ENCODE data around the gene PTPN3.
"Not testable (repeated sequence)": the region's sequence is repeated elsewhere in the genome, so short reads cannot be mapped to it uniquely, and the experiment has no call there.

The PTPN3 gene, protein sequence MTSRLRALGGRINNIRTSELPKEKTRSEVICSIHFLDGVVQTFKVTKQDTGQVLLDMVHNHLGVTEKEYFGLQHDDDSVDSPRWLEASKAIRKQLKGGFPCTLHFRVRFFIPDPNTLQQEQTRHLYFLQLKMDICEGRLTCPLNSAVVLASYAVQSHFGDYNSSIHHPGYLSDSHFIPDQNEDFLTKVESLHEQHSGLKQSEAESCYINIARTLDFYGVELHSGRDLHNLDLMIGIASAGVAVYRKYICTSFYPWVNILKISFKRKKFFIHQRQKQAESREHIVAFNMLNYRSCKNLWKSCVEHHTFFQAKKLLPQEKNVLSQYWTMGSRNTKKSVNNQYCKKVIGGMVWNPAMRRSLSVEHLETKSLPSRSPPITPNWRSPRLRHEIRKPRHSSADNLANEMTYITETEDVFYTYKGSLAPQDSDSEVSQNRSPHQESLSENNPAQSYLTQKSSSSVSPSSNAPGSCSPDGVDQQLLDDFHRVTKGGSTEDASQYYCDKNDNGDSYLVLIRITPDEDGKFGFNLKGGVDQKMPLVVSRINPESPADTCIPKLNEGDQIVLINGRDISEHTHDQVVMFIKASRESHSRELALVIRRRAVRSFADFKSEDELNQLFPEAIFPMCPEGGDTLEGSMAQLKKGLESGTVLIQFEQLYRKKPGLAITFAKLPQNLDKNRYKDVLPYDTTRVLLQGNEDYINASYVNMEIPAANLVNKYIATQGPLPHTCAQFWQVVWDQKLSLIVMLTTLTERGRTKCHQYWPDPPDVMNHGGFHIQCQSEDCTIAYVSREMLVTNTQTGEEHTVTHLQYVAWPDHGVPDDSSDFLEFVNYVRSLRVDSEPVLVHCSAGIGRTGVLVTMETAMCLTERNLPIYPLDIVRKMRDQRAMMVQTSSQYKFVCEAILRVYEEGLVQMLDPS

GRCh38 chr9:109498195-109499092 is at the start of gene PTPN3:
Gene PTPN3 (minus strand): TSS chr9:109498307. CDS start chr9:109463434, 34,873 bp downstream.
- no peak for DNase-seq

GRCh38 chr9:109544954-109545353 is 46.8 kb upstream of the PTPN3 start:
- DNase-seq: not testable (repeated sequence)

DNA sequence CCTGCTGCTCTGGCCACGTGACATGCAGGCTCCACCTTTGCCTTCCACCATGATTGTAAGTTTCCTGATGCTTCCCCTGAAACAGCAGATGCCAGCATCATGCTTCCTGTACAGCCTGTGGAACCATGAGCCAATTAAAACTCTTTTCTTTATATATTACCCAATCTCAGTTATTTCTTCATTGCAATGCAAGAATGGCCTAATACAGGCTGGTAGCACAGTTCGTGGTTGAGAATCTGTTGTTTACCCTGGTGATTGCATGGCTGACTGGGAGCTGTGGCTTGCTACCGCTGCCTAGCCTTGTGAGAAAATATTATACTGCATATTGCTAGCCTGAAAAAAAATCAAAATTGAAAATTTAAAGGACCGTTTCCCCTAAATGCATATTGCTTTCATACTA is 44.8 kb upstream of the PTPN3 start:
- DNase-seq: no peak

- DNase-seq: no peak
These were observed 40.2 kb upstream of the PTPN3 start for GRCh38 chr9:109538346-109538745.

- no peak for DNase-seq
These were observed 39.2 kb upstream of the PTPN3 start for GRCh38 chr9:109537288-109537687.

GRCh38 chr9:109536859-109537258 is 38.8 kb upstream of the PTPN3 start:
- DNase-seq: no peak

DNA sequence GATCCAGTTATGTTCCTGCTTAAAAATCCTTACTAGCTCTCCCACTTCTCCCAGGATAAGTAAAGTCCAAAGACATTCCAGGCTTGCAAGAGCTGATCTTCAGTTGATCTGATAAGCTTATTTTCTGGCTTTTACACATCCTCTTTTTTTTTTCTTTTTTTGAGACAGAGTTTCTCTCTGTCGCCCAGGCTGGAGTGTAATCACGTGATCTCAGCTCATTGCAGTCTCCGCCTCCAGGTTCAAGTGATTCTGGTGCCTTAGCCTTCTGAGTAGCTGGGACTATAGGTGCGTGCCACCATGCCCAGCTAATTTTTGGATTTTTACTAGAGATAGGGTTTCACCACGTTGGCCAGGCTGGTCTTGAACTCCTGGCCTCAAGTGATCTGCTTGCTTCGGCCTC is 37.3 kb upstream of the PTPN3 start:
- DNase-seq: no peak

GRCh38 chr9:109534151-109534550 is 36.0 kb upstream of the PTPN3 start:
- no peak for DNase-seq

DNA sequence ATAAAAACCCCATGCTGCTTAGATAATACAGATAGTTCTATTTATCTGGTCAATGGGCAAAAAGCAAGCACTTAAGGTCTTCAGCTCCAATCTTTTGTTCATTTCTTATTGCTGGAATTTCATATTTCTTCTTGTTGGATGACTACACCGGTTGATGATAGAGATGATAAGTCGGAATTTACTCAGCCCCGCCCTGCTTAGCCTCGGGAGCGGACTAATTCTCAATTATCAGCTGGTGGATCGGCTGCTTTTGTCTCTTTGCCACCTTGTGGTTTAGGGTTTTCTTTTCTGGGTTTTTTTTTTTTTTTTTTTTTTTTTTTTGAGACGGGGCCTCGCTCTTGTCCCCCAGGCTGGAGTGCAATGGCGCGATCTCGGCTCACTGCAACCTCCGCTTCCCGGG is 34.5 kb upstream of the PTPN3 start:
- DNase-seq: not testable (repeated sequence)

GRCh38 chr9:109522106-109522505 is 24.0 kb upstream of the PTPN3 start:
- no peak for DNase-seq

DNA sequence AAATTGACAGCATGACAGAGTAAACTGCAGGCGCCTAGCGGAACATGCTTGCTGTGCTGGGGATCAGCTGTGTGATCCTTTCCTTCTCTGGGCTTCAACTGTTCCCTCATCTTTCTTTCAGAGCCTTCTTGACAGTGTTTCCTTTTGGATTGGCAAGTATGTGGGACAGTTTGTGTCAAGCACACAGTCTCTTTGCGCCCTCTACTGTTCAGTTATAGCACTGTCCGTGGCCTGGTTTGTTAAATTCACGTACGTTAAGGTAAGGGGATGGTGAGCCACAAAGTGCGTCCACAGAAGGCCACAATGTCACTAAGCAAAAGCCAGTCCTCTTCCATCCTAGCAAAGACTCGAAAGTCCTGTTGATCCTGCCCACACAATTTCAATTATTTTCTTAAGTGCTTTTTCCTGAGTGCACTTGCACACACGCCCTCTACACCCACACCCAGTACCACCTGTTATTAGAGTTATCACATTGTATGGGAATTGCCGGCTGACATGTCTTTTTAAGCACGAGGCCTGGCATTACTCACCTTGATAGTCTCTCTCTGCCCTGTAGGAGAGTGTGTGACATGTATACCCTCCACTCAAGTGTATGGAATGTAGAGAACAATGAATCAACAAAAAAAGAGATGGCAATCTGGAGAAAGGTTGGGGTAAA is 22.5 kb upstream of the PTPN3 start:
- no peak for DNase-seq

GRCh38 chr9:109519366-109519765 is 21.3 kb upstream of the PTPN3 start:
- DNase-seq: no peak

GRCh38 chr9:109518621-109519335 is 20.7 kb upstream of the PTPN3 start:
- DNase-seq: no peak

- no peak for DNase-seq
These were observed 19.8 kb upstream of the PTPN3 start for GRCh38 chr9:109517901-109518377.

GRCh38 chr9:109513871-109514270 is 15.8 kb upstream of the PTPN3 start:
- no peak for DNase-seq

GRCh38 chr9:109512170-109512756 is 14.2 kb upstream of the PTPN3 start:
- no peak for DNase-seq

DNA sequence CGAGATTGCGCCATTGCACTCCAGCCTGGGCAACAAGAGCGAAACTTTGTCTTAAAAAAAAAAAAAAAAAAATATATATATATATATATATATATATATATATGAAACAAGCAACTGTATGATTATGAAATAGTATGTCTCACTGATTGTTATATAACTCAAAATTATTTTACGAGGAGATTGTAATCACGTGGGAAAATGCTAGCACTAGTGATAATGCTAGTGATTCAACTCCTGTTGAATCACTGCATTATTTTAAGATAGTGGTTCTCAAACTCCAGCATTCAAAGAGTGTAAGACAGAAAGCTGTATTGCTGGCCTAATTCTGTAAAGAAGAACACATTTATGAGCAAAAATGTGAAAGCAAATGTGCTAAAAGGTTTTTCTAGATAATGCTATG is 12.4 kb upstream of the PTPN3 start:
- no peak for DNase-seq

GRCh38 chr9:109510042-109510441 is 11.9 kb upstream of the PTPN3 start:
- not testable (repeated sequence) for DNase-seq

GRCh38 chr9:109509611-109510010 is 11.5 kb upstream of the PTPN3 start:
- DNase-seq: no peak

DNA sequence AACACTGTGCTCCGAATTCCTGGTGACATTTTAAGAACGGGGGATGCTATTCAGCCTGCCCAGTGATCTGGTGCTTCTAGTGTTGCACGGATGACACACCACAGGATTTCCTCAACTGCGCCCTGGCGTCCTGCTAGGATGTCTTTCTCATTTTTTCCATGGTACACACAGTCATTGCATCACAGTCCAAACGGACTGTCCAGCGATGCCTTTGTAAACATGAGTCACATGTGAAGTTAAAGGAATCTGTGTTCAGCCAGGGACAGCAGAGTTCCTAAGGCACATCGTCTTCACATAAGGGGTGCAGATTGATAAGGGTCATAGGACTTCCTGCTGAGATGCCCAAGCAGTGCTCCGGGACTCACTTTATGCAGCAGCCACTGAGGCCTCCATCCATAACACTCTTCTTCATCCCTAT is 9.3 kb upstream of the PTPN3 start:
- DNase-seq: no peak
